MM.1S (cell line): Measurements from ENCODE around the gene BROX.

ENCODE experiments used
- CTCF ChIP-seq: fragments of 300-600 bp; sonication (generic); IDR thresholded peaks from 2 replicates; pipeline ENCODE4 v1.5.1; 2016; ENCODE audit warnings: antibody characterized with exemption, low read length, mixed read lengths
- EZH2 ChIP-seq: fragments of 300-600 bp; sonication (generic); optimal IDR thresholded peaks from 2 replicates; pipeline ENCODE3; 2017; ENCODE audit warnings: low read depth, mild to moderate bottlenecking, antibody characterized with exemption, low read length, mixed read lengths
- EZH2phosphoT487 ChIP-seq: fragments of 300-600 bp; sonication (generic); IDR thresholded peaks from 2 replicates; pipeline ENCODE4 v1.6.1; 2018; ENCODE audit warnings: antibody characterized with exemption, low read length

DNA sequence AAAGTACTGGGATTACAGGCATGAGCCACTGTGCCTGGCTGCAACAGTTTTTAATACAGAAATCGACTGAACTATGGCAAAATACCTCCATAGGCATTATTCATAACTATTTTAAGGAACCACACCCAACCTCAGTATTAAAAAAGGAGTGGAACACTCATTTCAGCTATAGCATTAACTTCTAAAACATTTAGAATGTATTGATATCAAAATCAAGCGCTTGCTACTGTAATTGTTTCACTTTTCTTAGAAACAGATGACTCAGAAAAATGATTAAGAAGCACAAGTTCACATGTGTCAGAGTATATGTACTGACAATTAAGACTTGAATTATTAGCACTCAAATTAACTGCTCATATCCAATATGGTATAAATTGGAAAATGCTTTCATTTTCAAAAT, 15.2 kb upstream of the BROX start:
- TF ChIP-seq CTCF: no peak
- TF ChIP-seq EZH2: no peak
- TF ChIP-seq EZH2phosphoT487: no peak
